GM03348 (cell line): ENCODE data around the gene ANO10.
"Not testable (repeated sequence)": the region's sequence is repeated elsewhere in the genome, so short reads cannot be mapped to it uniquely, and the experiment has no call there.

ENCODE experiments used
- DNase-seq: peaks from one replicate; pipeline ENCODE4 v3.0.0; 2012; ENCODE audit warnings: low spot score

ANO10 gene, protein sequence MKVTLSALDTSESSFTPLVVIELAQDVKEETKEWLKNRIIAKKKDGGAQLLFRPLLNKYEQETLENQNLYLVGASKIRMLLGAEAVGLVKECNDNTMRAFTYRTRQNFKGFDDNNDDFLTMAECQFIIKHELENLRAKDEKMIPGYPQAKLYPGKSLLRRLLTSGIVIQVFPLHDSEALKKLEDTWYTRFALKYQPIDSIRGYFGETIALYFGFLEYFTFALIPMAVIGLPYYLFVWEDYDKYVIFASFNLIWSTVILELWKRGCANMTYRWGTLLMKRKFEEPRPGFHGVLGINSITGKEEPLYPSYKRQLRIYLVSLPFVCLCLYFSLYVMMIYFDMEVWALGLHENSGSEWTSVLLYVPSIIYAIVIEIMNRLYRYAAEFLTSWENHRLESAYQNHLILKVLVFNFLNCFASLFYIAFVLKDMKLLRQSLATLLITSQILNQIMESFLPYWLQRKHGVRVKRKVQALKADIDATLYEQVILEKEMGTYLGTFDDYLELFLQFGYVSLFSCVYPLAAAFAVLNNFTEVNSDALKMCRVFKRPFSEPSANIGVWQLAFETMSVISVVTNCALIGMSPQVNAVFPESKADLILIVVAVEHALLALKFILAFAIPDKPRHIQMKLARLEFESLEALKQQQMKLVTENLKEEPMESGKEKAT

DNA sequence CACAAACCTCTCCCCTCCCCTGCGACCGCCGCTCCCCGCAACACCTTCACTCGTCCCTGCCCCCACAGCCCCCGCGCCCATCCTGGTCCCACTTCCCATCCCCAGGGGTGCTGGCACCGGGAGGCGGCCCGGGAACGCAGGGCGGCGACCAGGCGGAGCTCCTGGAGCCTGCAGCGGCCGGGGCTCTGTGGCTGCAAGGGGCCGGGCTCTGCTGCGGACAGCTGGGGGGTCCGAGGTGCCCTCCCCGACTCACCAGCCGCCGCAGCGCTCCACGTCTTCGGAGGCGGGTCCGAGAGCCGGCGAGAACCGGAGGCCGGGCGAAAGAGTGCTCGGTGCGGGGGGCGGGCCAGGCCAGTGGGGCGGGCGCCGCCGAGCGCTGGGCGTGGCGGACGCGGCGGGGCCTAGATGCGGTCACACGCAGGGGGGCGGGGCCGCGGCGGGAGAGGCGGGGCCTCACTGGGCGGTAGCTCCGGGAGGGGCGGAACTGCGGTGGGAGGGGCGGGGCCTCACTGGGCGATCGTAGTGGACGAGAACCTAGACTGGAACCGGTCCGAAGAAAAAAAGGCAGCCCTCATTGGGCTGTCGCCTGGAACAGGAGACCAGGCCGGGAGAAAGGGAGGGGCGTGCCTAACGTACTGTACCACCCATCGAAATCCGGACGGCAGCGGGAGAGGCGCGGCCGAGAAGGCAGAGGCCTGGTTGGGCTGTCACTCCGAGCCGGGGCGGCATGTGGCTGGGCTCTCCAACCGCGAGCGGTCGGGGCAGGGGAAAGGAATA lies at the start of gene ANO10:
TSS of gene ANO10 (minus strand) at position 356 of the 777 bp plus-strand sequence. CDS start 16,159 bp downstream, outside the sequence.
- DNase-seq = peak; percentile 99

DNA sequence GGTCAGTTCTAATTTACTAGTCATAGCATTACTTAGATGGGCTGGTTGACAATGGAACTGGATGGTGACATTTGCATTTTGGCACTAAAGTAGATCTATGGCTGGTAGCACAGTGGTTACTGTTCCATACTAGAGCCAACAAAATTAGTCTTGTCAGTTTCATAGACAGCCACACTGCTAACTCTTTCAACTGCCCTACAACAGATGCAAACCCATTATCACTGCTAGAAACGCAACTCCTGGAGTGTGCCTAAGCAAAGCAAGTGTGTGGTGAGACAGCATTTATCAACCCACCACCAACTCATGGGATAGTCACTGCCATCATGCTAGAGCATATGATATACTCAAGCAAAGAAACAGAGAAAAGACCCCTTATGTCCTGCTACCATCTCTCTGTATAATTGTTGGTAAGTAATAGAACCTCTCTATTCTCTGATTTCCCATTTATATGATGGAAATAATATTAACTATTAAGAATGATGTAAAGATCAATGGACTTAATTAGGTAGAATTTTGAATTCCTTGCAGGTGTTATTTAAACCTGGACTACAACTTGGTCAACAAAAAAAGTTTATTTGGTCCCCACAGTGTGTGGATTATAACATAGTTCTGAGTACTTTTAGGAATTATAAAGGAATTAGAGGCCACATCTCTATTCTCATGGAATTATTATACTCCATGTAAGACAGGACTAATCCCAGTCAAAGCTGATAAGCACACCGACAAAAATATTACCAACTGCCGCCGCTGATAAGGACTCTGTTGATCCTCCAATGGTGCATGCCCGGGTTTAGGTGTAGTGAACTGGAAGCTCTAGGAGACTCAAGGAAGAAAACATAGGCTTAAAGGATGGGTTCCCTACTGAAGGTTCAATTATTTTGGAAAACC lies 49.1 kb upstream of the ANO10 start:
- no peak for DNase-seq

DNA sequence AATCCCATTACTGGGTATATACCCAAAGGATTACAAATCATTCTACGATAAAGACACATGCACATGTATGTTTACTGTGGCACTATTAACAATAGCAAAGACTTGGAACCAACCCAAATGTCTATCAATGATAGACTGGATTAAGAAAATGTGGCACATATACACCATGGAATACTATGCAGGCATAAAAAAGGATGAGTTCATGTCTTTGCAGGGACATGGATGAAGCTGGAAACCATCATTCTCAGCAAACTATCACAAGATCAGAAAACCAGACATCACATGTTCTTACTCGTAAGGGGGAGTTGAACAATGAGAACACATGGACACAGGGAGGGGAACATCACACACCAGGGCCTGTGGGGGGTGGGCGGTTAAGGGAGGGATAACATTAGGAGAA lies 43.2 kb upstream of the ANO10 start:
- not testable (repeated sequence) for DNase-seq

DNA sequence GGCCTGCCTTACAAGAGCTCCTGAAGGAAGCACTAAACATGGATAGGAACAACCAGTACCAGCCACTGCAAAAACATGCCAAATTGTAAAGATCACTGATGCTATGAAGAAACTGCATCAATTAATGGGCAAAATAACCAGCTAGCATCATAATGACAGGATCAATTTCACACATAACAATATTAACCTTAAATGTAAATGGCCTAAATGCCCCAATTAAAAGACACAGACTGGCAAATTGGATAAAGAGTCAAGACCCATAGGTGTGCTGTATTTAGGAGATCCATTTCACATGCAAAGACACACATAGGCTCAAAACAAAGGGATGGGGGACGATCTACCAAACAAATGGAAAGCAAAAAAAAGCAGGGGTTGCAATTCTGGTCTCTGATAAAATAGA lies 39.6 kb upstream of the ANO10 start:
- DNase-seq = not testable (repeated sequence)

DNA sequence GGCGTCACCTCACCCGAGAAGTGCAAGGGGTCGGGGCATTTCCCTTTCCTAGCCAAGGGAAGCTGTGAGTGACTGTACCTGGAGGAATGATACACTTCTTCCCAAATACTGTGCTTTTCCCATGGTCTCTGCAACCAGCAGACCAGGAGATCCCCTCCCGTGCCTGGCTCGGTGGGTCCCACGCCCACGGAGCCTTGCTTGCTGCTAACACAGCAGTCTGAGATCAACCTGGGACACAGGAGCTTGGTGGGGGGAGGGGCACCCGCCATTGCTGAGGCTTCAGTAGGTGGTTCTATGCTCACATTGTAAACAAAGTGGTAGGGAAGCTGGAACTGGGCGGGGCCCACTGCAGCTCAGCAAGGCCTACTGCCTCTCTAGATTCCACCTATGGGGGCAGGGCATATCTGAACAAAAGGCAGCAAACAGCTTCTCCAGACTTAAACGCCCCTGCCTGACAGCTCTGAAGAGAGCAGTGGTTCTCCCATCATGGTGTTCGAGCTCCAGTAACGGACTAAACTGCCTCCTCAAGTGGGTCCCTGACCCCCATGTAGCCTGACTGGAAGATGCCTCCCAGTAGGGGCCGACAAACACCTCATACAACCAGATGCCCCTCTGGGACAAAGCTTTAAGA lies 37.6 kb upstream of the ANO10 start:
- DNase-seq = no peak

DNA sequence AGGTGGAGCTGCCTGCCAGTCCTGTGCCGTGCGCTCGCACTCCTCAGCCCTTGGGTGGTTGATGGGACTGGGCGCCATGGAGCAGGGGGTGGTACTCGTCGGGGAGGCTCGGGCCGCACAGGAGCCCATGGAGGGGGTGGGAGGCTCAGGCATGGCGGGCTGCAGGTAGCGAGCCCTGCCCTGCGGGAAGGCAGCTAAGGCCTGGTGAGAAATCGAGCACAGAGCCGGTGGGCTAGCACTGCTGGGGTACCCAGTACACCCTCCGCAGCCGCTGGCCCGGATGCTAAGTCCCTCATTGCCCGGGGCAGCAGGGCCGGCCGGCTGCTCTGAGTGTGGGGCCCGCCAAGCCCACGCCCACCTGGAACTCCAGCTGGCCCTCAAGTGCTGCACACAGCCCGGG lies 34.6 kb upstream of the ANO10 start:
- DNase-seq = not testable (repeated sequence)

DNA sequence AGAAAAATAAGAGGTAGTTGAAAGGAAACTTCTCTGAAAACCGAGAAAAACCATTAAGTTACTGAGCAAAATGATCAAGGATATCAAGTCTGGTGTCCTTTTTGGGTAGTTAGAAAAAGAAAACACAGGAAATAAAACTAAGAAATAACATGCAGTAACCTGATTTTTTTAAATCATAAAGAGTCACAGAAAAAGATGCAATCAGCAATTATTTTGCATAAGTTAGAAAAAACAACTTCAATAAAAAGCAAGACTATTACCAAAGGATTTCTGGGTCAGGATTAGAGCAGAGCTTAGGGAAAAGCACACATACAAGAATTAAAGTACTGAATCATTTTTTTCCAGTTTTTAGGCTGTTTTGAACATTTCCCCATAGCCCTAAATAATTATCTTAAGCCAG lies 28.5 kb upstream of the ANO10 start:
- no peak for DNase-seq

DNA sequence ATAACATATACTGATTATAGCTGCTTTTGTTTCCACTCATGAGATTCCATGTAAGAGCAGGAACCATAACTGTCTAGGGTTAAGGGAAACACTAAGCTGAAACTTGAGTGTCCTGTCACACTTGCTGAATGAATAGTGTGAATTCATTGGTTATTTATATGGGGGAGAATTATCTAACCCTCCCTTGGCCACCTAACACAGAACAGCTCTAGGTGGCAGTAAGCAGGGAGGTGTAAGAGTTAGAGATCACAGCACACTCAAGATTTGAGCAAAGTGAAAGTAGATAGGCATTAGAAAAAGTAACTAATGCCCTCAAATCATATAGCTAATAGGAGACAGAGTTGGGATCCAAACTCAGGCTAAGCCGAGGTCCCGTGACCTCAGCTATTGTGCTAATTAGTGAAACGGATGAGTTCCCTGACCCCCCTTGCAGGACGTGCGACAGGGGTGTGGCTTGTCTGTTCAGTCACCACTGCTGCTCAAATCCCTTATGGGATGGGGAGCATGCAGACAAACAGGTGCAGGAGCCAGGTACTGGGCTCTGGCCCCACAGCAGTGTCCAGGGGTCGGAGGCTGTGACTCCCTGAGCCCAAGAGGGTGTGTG lies 27.7 kb upstream of the ANO10 start:
- no peak for DNase-seq

DNA sequence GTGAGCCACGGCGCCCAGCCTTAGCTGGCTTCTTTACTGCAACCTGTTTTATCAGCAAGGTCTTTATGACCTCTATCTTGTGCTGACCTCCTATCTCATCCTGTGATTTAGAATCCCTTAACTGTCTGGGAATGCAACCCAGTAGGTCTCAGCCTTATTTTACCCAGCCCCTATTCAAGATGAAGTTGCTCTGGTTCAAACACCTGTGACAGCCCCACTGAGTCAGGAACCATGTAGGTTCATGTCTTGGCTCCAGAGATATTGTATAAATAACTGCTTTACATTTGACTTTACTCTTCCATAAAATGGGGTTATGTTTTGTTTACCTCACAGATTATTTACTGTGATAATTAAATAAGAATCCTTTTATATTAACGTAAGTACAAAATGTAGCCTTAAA lies 27.1 kb upstream of the ANO10 start:
- no peak for DNase-seq

DNA sequence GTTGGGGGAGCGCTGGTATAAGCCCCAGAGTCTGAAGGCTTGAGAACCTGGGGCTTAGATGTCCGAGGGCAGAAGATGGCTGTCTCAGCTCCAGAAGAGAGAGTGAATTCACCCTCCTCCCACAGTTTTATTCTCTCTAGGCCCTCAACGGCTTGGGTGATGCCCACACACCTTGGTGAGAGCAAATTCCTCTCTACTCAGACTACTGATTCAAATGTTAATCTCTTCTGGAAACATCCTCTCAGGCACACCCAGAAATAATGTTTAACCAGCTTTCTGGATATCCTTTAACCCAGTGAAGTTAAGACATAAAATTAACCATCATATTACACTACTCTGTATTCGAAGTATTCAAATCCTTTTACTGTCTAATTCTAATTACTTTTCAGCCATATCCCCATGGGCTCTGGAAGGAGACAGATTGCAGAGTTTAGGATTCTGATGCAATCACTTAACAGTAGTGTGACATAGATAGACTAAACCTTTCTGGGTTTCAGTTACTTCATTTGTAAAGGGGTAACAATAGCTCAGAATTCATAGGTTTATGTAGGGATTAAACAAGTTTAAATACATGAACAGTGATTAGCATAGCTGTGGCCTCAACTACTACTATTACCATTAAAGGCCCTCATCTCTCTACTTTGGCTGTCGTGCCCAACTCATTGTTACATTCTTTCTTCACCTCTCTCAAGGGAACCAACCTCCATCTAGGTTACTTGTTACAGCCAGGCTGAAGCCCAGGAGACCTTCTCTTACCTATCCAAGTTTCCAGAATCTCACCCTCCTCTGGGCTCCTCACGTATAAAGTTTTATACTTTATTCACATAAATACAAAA lies 25.7 kb upstream of the ANO10 start:
- peak; percentile 21 for DNase-seq

DNA sequence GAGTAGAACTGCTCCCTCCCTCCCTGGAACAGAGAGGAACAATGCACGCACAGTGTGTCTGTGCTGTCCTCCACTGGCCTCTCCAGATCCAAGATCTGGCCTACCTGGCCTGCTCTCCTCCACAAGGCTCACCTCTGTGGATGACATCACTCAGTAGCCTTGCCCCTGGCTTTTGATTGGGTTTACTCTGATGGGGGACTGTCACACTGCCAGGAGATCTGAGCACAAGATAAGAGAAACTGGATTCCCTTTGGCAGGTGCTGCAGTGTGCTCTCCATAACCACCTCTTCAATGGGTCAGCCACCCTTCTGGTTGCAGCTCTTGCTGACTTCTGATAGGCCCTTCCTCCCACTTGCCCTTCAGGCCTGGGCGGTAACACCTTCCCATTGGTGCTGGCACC lies 22.6 kb upstream of the ANO10 start:
- no peak for DNase-seq

DNA sequence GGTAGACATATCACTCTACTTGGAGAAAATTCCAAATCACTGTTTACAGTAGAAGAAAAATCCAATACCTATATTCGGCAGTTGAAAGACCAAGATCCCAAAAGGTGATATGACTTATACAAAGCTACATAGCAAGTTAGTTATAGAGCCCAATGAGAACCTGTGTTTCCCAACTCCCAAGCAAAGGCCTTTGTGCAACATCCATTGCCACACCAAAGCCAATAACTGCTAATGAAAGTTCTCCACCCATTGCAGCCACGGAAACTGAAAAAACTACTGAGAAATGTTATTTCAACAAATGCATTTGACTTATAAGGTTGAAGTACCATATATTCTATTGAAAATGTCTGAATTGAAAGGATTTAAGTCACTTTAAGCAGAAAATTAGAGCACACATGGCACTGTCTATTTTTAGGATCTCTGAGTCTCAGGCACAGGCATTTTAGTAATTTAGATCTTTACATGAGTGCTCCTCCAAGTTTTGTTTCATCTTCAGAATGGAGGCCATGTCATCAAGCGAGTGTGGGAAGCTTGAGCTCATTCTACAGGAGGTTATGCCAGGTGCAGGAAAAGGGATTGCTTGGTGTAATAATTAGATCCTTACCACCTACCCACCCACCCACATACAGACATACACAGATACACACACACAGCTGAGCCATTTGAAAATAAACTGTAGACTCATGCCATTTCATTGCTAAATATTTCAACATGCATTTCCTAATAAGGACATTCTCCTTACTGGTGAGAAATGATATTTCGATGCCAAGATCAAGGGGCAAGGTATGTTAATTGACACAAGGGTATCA lies 19.7 kb upstream of the ANO10 start:
- peak; percentile 39 for DNase-seq

DNA sequence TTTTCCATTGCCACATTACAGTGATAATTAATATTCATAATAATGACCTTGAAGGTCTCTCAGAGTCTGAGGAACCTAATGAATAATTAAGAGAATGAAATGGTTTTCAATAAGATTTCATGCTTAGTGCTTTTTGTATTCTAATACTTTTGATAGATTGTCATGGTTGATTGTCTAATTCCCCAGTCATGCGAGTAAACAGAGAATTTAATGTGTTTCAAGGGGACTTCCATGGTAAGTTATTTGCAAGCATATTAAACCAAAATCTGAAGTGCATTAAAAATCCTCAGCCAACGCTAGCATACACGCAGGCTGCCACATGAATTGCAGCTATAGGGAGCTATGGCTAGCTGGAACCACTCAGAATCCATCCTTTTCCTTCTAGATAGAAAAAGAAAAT lies 18.9 kb upstream of the ANO10 start:
- no peak for DNase-seq

DNA sequence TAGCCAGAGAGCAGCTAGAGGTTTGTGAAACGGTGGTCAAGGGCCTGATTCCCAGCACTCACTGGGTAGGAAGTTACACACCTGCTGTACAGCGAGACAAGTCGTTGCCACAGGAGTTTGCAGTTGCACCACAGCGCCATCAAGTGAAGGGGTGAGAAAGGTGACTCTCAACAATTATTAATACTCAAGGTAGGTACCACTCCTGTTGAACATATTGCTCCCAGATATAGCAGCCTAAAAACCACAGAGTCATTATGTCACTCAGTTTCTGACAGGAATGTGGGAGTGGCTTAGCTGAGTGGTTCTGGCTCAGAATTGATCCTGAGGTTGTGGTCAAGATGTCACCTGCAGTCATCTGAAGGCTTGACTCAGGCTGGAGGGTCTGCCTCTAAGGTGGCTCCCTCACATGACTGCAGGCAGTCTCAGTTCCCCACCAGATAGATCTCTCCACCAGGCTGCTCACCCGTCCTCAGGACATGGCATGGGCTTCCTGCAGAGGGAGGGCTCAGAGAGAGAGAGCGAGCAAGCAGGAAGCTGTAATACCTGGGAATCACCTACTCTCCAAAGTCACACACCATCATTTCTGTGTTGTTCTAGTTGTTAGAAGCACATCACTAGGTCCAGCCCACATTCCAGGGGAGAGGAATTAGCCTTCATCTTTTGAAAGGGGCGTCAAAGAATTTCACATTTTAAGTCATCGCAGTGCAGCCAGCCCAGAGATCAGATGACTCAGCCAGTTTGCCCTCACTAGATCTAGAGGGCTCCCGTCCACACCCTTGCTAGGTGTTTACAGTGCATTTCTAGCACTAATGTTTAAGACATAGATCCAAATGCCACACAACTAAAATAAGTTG lies 17.0 kb upstream of the ANO10 start:
- DNase-seq = no peak

DNA sequence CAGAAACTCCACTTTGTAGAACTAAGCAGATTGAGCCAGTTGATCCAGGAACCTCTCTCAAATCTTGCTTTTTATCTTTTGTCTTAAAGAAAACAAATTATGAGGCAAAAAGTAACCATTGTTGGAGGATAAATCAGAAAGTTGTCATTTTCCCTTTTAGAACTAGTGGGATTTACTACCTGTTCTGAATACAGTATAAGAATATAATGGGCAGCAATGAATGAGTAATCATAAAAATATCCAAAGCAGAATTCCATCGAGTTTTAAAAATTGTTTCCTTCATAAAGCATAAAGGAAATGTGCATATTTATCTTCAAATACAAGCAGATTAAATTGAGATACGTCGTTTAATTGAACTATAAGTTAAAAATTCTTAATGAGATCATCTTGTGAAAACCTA lies 15.9 kb upstream of the ANO10 start:
- no peak for DNase-seq

DNA sequence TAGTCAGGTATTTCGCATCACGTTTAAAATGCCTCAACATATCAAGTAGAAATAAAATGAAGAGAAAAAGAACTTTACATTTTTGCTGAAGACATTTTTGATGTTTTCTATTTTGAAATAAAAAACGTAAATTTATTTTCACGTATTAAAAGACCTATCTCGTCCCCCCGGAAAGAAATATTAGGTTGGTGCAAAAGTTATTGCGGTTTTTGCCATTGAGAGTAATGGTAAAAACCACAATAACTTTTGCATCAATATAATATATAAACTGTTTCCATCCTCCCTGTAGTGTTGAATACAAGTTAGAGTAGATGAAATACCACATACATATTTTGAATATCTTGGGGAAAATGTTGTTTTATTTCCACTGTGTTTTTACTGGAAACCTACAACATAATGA lies 11.2 kb upstream of the ANO10 start:
- DNase-seq = no peak

DNA sequence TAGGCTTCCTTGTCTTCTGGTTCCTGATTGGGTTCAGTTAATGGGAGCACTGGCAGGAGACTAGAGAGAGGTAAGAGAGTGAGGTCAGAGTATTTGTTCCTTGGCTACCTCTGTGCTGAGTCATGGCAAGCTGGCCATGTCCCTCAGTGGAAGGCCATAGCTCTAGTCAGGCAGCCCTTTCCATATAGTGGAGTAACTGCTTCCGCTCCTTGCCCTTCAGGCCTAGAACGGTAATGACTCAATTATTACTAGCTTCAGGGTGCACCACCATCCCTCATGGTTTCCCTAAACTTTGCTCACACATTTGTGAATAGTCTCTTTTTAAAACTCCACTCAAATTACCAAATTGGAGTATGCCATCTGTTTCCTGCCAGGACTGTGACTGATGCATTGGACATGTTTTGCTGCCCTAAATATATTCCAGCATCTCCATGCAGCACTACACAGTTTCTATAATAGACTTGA lies 10.5 kb upstream of the ANO10 start:
- DNase-seq = peak; percentile 50

DNA sequence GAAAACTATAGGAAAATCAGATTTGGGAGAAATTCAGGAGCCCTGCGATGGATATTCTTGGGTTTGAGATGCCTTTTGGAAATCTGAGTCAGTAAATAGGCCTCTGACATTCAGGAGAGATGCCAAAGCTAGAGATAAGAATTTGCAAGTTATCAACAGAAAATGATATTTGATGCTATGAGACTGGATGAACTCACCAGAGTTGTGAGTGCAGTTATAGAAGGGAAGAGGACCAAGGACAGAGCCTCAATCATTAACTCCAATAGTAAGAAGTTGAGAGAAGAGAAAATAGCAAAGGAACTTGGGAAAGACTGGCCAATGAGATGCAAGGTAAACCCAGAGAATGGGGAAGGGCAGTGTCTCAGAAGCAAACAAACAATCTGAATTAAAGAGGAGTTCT lies 7.9 kb upstream of the ANO10 start:
- DNase-seq = no peak
